GM21515 (cell line): ENCODE measurements around the gene SEL1L3.

Experiments used
- ATAC-seq: cut with Tn5 transposase; IDR thresholded peaks from one replicate; pipeline ENCODE4 v1.9.1; 2021; ENCODE audit not compliant: unreplicated experiment

Gene SEL1L3

DNA sequence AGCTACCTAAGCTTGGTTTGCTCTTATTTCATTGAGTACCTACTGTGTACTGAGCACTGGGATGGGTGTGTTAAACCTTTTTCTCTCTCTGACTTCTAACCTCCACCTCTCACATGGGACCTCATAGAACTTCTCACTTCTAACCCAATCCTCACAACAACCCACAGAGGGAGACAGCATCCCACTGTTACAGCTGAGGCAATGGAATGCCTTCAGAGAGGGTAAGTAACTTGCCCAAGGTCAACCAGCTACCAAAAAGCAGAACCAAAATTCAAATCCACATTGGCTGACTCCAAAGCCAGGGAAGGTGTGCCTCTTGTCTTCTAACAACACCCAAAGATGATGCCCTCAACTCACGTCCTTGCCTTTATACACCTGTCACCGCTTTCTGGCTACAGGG lies 5.4 kb downstream of the SEL1L3 start:
- no peak for ATAC-seq

GRCh38 chr4:25856756-25857155 lies 6.0 kb downstream of the SEL1L3 start:
- ATAC-seq: no peak

DNA sequence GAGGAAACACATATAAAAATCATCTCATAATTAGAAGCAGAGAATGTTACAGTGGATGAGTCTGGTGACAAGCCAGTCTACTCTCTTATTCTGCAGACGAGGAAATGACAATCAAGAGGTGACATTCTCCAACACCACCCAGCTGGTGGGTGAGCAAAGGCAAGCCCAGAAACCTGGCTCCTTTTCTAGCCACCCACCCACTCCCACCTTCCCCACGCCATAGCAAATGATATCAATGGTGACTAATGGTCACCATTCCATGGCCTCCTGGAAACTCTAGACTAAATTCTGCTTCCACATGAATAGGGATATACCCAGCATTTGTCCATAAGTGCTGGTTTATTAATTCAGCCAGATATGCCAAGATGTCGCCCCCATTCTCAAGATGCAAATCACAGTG lies 10.7 kb downstream of the SEL1L3 start:
- no peak for ATAC-seq

GRCh38 chr4:25847329-25847728 lies 15.5 kb downstream of the SEL1L3 start:
- no peak for ATAC-seq

DNA sequence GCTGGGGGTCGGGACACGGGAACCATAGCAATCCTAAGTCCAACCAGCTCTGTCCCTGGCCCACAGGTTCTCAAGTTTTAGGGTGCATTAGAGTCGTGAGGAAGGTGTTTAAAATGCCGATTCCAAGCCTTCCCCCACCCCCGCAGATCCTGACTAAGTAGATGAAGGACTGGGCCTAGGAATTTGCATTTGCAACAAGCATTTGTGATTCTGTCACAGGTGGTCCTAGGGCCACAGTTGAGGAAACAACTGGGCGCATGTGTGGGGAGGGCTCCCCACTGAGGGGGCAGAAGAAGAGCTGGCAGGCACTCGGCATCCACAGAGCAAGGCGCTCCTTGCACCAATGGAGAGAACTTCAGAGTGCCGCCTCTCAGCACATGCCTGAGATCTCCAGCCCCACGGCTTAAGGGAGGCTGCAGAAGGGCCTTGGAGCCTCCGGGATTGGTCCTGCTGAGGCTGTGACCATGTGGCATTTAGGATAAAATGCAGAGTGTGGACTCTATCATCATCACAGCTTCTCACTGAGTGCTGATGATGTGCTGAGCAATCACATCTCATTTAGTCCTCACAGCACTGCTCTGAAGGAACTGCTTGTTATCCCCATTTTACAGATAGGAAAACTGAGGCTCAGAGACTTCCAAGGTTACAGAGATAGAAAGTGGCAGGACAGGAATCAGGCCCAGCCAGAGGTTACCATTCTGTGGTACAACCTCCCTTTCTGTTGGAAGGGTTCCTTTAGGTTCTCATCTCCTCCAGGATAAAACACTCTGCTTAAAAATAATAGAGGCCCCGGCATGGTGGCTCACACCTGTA lies 16.7 kb downstream of the SEL1L3 start:
- no peak for ATAC-seq

DNA sequence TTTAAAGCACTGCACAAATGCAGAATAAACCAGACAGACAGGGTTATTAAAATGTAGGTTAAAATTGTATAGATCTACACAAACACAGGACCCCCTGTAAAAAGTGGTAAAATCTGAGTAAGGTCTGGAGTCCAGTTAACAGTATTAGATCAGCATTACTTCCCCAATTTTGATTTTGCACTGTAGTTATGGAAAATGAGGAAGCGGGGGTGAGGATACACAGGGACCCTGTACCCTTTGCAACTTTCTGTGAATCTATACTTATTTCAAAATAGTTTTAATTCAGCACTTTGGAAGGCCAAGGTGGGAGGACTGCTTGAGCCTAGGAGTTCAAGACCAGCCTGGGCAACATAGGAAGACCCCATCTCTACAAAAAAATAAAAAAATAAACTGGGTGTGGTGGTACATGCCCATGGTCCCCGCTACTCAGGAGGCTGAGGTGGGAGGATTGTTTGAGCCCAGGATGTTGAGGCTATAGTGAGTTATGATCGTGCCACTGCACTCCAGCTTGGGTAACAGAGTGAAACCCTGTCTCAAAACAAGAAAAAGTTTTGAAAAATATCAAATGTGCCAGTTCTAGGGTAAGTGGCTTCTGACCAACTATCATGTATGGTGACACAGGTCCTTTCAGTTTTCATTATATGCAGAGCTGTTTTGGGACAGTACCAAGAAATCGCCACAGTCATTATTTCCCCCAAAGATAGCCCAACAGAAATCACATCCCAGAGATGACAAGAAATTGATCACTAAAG lies 17.7 kb downstream of the SEL1L3 start:
- no peak for ATAC-seq

DNA sequence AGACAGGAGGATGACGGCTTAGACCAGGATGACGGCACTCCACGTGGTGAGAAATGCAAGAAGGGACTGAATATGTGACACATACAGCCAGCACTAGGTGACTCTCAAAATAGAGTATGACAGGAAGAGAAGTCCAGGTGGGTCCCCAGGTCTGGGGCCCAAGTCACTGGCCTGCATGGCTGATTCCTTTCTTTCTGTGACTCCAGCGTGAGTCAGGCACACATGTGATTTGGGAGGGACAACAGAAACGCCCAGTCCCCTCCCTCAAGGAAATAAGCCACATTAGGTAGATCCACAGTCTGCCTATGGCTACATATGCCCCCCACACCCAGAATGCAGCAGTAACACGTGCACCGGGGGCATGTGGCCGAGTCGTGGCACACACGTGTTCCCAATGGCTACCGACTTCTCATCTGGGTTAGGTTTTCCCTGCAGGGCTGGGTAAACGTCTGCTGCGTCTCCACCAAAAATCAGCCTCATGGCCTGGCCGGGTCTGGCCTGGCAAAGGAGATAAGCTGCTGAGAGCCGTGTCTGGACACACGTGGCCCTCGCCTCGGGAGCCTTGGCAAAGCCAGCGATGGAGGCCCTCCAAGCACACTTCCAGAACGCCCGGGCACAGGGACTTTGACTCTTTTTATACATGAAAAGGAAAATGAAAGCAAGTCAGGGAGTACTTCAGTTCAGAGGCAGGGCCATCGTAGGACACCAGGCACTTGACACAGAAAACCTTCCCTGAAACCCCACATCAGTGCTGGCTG lies 19.3 kb downstream of the SEL1L3 start:
- ATAC-seq: no peak

DNA sequence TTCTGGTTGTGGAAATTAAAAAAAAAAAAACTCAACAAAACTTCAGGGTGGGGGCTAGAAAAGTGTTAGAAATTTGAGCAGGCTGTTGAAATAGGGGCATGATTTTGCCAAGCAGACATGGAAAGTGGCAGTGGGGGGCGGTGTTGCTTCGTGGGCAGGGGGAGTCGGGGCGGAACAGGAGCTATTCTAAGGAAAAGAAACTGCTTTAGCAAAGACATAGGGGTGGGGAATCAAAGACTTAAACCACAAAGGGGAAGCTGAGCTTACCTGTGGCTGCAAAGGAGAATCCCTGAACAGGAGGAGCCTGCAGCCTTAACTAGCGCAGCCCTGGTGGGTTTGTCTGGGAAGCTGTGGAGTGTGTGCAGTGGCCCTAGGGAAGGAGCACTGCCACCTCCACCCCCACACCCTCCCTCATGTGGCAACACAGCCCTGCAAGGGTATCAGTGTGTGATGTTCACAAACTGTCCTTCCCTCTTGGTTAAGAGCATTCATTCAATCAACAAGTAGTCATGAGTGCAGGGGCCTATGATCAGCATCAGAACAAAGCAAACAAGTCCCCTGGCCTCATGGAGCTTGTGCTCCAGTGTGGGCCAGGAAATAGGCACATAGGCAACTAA lies 20.5 kb downstream of the SEL1L3 start:
- ATAC-seq: peak; percentile 73

- ATAC-seq: no peak
Measured at GRCh38 chr4:25839687-25840086, 23.1 kb downstream of the SEL1L3 start.

GRCh38 chr4:25839233-25839632 lies 23.6 kb downstream of the SEL1L3 start:
- no peak for ATAC-seq

DNA sequence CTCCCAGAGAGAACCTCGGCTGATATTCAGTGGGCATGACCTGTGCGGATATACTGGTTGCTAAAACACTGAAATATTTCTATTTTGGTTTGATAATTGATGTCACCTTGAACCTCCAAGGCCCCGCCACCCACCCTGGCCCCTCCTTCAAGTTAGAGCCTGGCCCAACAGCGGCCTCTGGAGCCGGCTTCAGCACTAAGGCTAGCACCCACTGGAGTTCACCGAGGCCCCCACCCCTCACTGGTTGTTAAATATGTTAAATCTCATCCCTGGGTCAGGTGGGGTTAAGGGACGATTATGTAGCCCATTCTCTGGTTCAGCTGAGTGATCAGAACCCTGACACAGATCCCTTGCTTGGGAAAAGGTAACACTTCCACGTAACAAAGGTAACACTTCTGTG lies 24.3 kb downstream of the SEL1L3 start:
- no peak for ATAC-seq

DNA sequence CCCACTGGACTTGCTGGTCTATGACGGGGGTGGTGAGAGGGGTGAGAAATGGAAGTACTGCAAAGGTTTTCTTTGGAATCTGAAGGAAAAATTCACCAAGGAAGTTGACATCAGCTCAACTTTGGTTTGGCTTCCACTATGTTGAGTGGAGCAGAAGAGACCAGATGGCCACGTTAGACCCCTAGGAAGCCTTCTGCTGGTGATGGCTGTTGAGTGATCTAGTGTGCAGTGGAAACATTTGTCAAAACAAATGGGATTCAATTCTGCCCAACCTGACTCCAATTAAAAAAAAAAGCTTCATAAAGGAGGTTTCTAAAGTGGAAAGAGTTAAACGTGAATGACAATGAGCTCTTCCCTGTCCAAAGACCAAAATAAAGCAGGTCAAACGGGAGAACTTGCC lies 25.7 kb downstream of the SEL1L3 start:
- ATAC-seq: no peak

- ATAC-seq: no peak
Measured at GRCh38 chr4:25835384-25835783, 27.4 kb downstream of the SEL1L3 start.

- ATAC-seq: no peak
Measured at GRCh38 chr4:25834411-25835107, 28.2 kb downstream of the SEL1L3 start.

GRCh38 chr4:25830548-25830947 lies 32.2 kb downstream of the SEL1L3 start:
- no peak for ATAC-seq

DNA sequence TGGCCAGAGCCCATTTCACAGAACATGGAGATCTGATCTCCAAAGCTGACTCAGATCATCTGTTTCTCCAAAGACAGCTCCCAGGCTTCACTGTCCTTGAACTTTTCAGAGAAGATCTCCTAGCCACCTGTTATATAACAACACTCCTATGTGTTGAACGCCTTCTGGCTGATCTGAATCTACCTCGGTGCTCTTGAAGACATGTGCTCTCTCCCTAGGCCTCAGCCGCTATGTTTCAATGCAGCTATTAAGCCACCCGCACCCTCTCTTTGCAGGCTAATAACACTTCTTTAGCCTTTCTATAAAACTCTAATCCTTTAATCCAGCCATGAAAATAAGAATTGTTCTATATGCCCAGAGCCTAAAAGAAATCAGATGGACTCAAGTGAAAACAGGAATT lies 34.9 kb downstream of the SEL1L3 start:
- ATAC-seq: no peak

DNA sequence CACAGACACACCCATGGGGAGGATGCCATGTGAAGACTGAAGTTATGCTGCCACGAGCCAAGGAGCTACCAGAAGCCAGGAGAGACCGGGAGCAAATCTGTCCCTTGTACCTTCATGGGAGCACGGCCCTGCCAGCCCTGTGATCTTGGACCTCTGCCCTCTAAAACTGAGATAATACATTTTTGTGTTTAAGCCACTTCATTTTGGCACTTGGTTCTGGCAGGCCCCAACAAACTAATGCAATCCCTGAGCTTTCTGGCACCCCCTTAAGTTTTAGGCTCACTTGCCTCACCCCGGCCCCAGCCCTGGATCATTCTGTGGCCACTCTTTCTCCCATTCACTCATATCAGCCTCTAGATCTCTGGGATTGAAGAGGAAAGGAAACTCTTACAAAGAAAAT lies 35.4 kb downstream of the SEL1L3 start:
- ATAC-seq: no peak

- no peak for ATAC-seq
Measured at GRCh38 chr4:25826074-25826752, 36.6 kb downstream of the SEL1L3 start.

GRCh38 chr4:25823632-25824031 lies 39.2 kb downstream of the SEL1L3 start:
- no peak for ATAC-seq

DNA sequence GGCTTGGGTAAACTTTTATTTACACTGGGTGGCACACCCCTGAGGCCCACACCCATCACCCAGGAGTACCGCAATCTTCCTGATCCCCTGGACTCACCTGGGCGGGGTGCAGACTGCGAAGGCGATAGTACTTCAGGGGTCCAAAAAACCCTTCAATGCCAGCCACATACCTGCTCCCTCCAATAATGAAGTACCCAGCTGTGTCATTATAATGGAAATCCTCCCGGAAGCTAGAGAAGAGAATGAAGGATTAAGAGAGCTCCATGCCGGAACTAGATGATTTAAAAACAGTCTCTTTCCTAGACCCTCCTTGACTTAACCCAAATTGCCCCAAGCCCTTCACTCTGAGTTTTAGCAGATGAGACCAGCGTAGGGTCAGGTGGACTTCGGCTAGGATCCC lies 40.9 kb downstream of the SEL1L3 start:
- ATAC-seq: no peak
